Upper lobe of right lung (tissue), 1 donor: ENCODE results near the gene CCNH. TPM values are rescaled to one million over a fixed set of nuclear protein-coding genes. Genes with fewer than 3 reads are reported as not detected.
A peak's percentile ranks its signal among the peaks of the same experiment; 100 is the strongest.

Source experiments
- ATAC-seq: fragments of 200-7000 bp; cut with Tn5 transposase; one replicate; pipeline ENCODE4 v1.9.1; 2020; ENCODE audit warnings: mild to moderate bottlenecking, moderate library complexity
- DNase-seq: peaks from one replicate; pipeline ENCODE4 v3.0.0-alpha.2; 2020
- H3K27ac ChIP-seq: fragments of 200-600 bp; one replicate; pipeline ENCODE4 v1.8.0; 2022
- H3K27me3 ChIP-seq: fragments of 200-600 bp; one replicate; pipeline ENCODE4 v1.8.0; 2022; ENCODE audit warnings: mild to moderate bottlenecking
- H3K36me3 ChIP-seq: fragments of 200-600 bp; one replicate; pipeline ENCODE4 v1.8.0; 2022
- H3K4me1 ChIP-seq: fragments of 200-600 bp; one replicate; pipeline ENCODE4 v1.8.0; 2022
- H3K4me3 ChIP-seq: fragments of 200-600 bp; one replicate; pipeline ENCODE4 v1.8.0; 2022; ENCODE audit warnings: mild to moderate bottlenecking
- H3K9me3 ChIP-seq: fragments of 200-600 bp; one replicate; pipeline ENCODE4 v1.8.0; 2022
- CTCF ChIP-seq: fragments of 200-600 bp; IDR thresholded peaks from one replicate; pipeline ENCODE4 v1.8.0; 2022; ENCODE audit warnings: antibody characterized with exemption
- intact Hi-C: fragments of 100-400 bp; cut with DNase I; formaldehyde crosslinking; loops from one replicate; pipeline ENCODE4 v1.11.0; 2022
- long read RNA-seq: library from polyadenylated mRNA; unstranded; transcript quantifications from one replicate; pipeline ENCODE4 v2.0.0, GENCODE V29; 2021
- total RNA-seq: library from RNA; stranded (reverse); fragmentation: NEBNext Ultra II Directional; extraction: Animal tissue kit (Norgen Biotek cat#: 25700); gene quantifications from one replicate; pipeline ENCODE4 v1.2.1, GENCODE V29; 2021
- donor health status: DM: no; HTN: yes; CAD: no; lungs with severe emphysema.

The CCNH gene
- 50.4 TPM for total RNA-seq
- long read RNA-seq, transcript CCNH-201 (9 exons, 1,378 nt): major isoform, 25 of 43 reads
- long read RNA-seq, partial matches to known transcripts: 1 of 43 reads
- long read RNA-seq, other reads (novel, unspliced or antisense): 15 of 43 reads

DNA sequence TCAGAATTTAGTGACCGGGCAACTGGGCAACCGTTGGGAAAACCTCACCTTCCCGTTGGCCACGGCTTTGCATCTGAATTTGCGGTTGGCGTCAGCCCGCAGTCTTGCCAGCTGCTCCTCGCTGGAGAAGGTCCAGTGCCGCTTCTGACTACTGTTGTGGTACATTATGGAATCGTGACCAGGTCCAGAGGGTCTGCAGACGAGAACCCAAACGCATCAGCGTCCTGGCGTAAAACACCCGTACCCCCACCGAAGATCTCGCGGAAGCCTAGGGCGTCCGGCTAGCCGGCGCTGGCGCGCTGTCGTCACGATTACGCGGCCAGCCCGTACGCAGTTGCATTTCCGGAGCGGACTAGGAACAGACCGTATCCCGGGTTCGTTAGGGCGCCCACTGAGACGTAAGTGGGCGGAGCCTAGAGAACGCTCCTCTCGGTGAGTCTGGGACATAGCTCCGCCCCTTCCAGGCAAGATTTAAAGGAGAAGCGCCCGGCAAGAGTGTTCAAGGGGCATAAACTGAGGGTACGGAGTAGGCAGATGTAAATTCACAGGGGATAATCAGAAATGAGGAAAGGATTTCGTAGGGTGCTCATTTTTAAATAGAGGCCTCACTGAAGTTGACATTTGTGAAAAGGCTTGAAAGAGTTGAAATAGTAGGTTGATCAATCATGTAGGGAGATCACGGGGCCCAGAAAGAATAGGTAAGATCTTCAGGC lies at the start of gene CCNH:
TSS of gene CCNH (minus strand) at position 301 of the 713 bp plus-strand sequence. CDS start at position 165, 136 bp downstream.
- DNase-seq: peak; percentile 98
- intact Hi-C loops: no loop called here
- Histone ChIP-seq H3K36me3 (peaks cover 25% of the 10 kb centered on the region), H3K4me1 (peaks cover 15% of the 10 kb centered on the region), H3K27me3 (no peaks in the 10 kb centered on the region), H3K27ac (peak within 1 kb of the TSS; percentile 98), H3K4me3 (peak within 1 kb of the TSS; percentile 76), H3K9me3 (no peaks in the 10 kb centered on the region)
- no peak for TF ChIP-seq CTCF
- ATAC-seq: peak; percentile 100

DNA sequence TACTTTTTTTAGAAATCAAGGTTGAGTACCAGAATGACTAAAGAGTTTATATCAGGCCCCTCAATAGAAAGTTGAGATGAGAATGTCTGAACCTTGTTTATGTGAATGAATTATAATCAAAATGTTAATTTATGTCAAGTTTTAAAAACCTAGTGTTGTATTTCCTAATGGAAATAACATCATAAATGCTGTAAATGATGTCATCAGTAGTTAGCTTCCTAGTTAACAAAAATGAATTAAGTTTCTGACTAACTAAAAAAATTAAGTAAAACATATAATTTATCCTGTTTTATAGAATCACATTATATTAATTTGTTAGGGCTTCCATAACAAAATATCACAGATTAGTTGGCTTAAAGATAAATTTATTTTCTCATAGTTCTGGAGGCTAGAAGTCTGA lies 45.0 kb upstream of the CCNH start:
- intact Hi-C loops: no loop called here
- no peak overlapping the region for H3K4me3 ChIP-seq
- H3K9me3 ChIP-seq: peaks cover 11% of the 10 kb centered on the region
- H3K27ac ChIP-seq: no peak overlapping the region
- no peaks in the 10 kb centered on the region for H3K36me3 ChIP-seq
- TF ChIP-seq CTCF: no peak
- H3K4me1 ChIP-seq: no peaks in the 10 kb centered on the region
- no peak for DNase-seq
- no peaks in the 10 kb centered on the region for H3K27me3 ChIP-seq
- no peak for ATAC-seq

GRCh38 chr5:87453801-87454200 lies 41.1 kb upstream of the CCNH start:
- intact Hi-C loops: no loop called here
- H3K4me1 ChIP-seq: no peaks in the 10 kb centered on the region
- no peaks in the 10 kb centered on the region for H3K27me3 ChIP-seq
- no peak overlapping the region for H3K27ac ChIP-seq
- no peak overlapping the region for H3K4me3 ChIP-seq
- ATAC-seq (no peak), DNase-seq (no peak)
- no peaks in the 10 kb centered on the region for H3K36me3 ChIP-seq
- no peak for TF ChIP-seq CTCF
- no peaks in the 10 kb centered on the region for H3K9me3 ChIP-seq

- no peak for ATAC-seq
- TF ChIP-seq CTCF: no peak
- intact Hi-C loops: no loop called here
Measured at GRCh38 chr5:87452837-87453236, 40.1 kb upstream of the CCNH start.

GRCh38 chr5:87442419-87442818 lies 29.7 kb upstream of the CCNH start:
- Histone ChIP-seq H3K4me1 (no peaks in the 10 kb centered on the region), H3K27ac (no peak overlapping the region), H3K27me3 (no peaks in the 10 kb centered on the region), H3K36me3 (no peaks in the 10 kb centered on the region), H3K4me3 (no peak overlapping the region), H3K9me3 (no peaks in the 10 kb centered on the region)
- DNase-seq (no peak), ATAC-seq (no peak)
- intact Hi-C loops: no loop called here
- no peak for TF ChIP-seq CTCF

More at GRCh38 chr5:87452837-87453236, 40.1 kb upstream of the CCNH start:
- Histone ChIP-seq H3K9me3 (no peaks in the 10 kb centered on the region), H3K4me1 (no peaks in the 10 kb centered on the region), H3K27me3 (no peaks in the 10 kb centered on the region), H3K4me3 (no peak overlapping the region), H3K36me3 (no peaks in the 10 kb centered on the region), H3K27ac (no peak overlapping the region)
- no peak for DNase-seq
